ENCODE results near the gene CSTPP1. TPM values are rescaled to one million over a fixed set of nuclear protein-coding genes. Genes with fewer than 3 reads are reported as not detected.
A peak's percentile ranks its signal among the peaks of the same experiment; 100 is the strongest.
"Not testable (repeated sequence)": the region's sequence is repeated elsewhere in the genome, so short reads cannot be mapped to it uniquely, and the experiment has no call there.

Gene CSTPP1
- polyA plus RNA-seq, 3 donors, result 57.7 to 64.3 (median 61.7) TPM

DNA sequence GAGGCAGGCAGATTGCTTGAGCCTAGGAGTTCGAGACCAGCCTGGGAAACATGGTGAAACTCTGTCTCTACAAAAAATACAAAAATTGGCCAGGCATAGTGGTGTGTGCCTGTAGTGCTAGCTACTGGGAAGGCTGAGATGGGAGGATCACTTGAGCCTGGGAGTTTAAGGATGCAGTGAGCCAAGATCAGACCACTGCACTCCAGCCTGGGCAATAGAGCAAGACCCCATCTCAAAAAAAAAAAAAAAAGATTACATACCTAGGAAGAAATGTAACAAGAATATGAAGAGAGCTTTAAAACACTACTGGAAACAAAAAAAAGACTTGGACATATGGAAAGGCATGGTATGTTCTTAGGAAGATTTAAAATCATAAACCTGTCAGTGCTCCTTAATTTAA is 144.2 kb downstream of the CSTPP1 start:
- DNase-seq, result not testable (repeated sequence)

GRCh38 chr11:47083913-47084312 is 147.4 kb downstream of the CSTPP1 start:
- DNase-seq, result no peak

- DNase-seq, result no peak
These were observed 151.2 kb downstream of the CSTPP1 start for GRCh38 chr11:47087801-47088200.

- DNase-seq, result no peak
These were observed 157.0 kb downstream of the CSTPP1 start for GRCh38 chr11:47093541-47093940.

- not testable (repeated sequence) for DNase-seq
These were observed 160.3 kb downstream of the CSTPP1 start for GRCh38 chr11:47096871-47097270.

GRCh38 chr11:47098223-47098622 is 161.7 kb downstream of the CSTPP1 start:
- DNase-seq, result not testable (repeated sequence)

- no peak for DNase-seq
These were observed 162.8 kb downstream of the CSTPP1 start for GRCh38 chr11:47099214-47099917.

DNA sequence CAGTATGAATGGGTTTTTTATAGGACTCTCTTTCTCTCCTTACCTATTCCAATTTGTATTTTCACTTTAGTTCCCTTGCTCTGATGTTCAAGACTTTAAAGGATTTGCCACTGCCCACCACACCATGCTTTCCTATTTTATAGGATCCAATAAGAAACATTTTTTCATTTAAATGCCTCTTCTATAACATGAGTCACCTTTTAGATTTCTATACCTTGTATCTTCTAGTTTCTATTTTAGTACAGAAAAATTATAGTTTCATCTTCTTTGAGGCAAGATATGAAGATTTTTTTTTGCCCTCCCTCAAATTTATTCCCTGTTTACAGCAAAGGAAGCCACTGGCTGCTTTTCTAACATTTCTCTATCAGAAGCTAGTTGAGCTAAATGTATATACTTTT is 163.4 kb downstream of the CSTPP1 start:
- DNase-seq, result no peak

DNA sequence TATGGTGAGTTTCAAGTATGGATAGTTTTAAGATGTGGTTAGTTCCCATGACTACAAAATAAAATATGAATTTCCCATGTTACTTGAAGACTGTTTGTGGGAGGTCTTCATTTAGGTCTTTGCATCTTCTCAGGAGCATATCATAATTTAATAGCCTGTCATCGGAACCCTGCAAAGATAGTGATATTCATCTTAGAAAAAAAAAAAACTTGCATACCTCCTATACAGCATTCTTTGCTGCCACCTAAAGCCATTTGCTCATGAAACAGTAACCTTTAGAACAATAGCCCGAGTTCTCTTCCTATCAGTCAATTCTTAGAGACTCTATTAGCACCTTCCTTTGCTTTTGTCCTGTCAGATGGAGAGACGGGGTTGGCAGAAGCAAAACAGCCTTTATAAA is 164.8 kb downstream of the CSTPP1 start:
- DNase-seq, result no peak

DNA sequence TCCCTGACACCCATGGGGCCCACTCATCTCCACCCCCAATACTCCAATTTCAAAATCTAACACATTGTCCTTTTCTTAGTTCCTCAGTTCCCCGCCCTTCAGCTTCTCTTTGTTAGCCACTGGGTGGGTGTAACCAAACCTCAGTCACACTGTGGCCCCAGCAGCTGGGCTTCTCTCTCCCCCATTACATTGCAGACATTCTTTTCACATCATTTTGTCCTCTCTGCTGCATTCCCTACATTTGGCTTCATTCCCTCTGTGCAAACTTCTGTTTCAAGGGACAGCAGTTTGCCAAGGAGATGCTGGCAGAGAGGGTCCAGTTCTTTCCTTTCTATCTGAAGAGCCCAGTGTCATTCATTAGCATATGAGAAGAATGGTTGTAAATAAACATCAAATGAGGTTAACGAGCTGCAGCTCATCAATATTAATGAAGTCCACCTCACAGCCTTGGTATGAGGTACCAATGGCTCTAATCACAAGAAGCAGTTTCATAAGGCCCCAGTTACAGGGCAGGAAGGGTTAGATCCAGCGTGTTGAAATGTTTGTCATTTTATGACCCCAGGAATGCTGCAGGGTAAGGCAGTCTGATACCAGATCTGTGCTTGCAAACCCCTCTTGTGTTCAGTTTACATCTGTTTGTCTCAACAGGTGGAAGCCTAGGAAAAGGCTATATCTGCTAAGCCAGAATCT is 167.8 kb downstream of the CSTPP1 start:
- peak; percentile 37 for DNase-seq

GRCh38 chr11:47105541-47105940 is 169.0 kb downstream of the CSTPP1 start:
- no peak for DNase-seq

GRCh38 chr11:47105974-47106373 is 169.4 kb downstream of the CSTPP1 start:
- DNase-seq, result no peak

GRCh38 chr11:47106798-47107411 is 170.3 kb downstream of the CSTPP1 start:
- DNase-seq, result peak; percentile 27

GRCh38 chr11:47107744-47108143 is 171.2 kb downstream of the CSTPP1 start:
- DNase-seq, result no peak

DNA sequence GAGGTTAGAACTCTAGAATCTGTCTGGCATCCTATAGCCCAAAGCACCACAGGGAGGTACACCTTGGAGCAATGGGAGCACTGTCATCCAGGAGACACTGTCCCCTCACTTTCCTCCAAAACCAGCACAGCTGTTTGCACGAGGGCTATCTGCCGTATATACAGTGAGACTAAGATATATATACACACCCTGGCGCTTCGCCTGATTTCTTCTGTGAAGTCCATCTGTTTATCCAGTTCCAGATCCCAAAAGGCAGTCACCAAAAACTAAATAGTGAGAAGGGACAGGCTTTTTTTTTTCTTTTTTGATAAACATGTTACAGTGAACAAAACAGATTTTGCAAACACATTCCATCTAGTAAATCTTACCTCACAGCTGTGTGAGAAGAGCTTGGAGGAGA is 171.7 kb downstream of the CSTPP1 start:
- DNase-seq, result no peak

- no peak for DNase-seq
These were observed 172.6 kb downstream of the CSTPP1 start for GRCh38 chr11:47109051-47109726.

- no peak for DNase-seq
These were observed 173.2 kb downstream of the CSTPP1 start for GRCh38 chr11:47109727-47110246.

DNA sequence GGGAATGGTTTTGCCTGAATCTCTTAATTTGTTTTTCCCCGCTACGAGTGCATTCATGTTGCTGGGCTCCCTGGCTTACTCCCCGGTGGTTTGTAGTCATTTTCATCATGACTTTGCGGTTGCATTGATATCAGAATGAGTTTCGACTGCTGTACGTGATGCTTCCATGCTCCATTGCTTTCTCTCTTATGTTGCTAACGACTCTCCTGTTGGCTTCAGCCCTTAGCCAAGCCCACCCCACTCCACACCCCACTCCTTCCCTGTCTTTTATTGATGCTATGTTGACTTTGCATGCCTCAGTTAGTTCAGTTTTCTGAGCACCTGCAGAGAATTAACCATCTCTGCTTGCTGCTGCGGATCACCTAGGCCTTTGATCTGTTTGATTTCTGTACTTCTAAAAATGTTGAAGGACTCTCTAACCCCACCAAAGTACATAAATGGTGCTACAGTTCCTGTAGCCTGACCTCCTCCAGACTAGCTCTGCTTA is 174.8 kb downstream of the CSTPP1 start:
- DNase-seq, result no peak

GRCh38 chr11:47112941-47113340 is 176.4 kb downstream of the CSTPP1 start:
- DNase-seq, result not testable (repeated sequence)

DNA sequence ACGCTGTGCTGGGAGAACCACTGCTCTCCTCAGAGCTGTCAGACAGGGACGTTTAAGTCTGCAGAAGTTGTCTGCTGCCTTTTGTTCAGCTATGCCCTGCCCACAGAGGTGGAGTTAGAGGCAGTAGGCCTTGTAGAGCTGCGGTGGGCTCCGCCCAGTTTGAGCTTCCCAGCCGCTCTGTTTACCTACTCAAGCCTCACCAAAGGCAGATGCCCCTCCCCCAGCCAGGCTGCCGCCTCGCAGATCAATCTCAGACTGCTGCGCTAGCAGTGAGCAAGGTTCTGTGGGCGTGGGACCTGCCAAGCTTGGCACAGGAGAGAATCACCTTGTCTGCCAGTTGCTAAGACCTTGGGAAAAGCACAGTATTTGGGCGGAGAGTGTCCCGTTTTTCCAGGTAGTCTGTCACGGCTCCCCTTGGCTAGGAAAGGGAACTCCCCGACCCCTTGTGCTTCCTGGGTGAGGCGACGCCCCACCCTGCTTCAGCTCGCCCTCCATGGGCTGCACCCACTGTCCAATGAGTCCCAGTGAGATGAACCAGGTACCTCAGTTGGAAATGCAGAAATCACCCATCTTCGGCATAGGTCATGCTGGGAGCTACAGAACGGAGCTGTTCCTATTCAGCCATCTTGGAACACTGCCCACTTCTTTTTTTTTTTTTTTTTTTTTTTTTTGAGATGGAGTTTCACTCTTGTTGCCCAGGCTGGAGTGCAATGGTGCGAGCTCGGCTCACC is 182.6 kb downstream of the CSTPP1 start:
- not testable (repeated sequence) for DNase-seq

GRCh38 chr11:47121056-47121455 is 184.5 kb downstream of the CSTPP1 start:
- DNase-seq, result no peak
